ENCODE results near the gene CTSO. TPM values are rescaled to one million over a fixed set of nuclear protein-coding genes. Genes with fewer than 3 reads are reported as not detected.

Gene CTSO
- total RNA-seq, 1 experiment from 2014 or later: 7.3 TPM

- Mint-ChIP-seq H3K9me3 (ENCODE audit: low read depth, unreplicated experiment) (peaks cover 4% of the 10 kb centered on the region), H3K27ac (ENCODE audit: unreplicated experiment) (no peak overlapping the region), H3K4me3 (ENCODE audit: low read depth, unreplicated experiment) (no peak overlapping the region), H3K27me3 (ENCODE audit: unreplicated experiment) (no peaks in the 10 kb centered on the region), H3K4me1 (ENCODE audit: low read depth, unreplicated experiment) (no peaks in the 10 kb centered on the region), H3K36me3 (ENCODE audit: insufficient read depth, unreplicated experiment) (no peaks in the 10 kb centered on the region)
- no TSS peak for BruUV-seq (replicated peaks)
- intact Hi-C loops (cut with micrococcal nuclease; ENCODE audit: unreplicated experiment): no loop called here
- DNase-seq: no peak
- CTCF ChIA-PET: no interaction called here
- TF ChIP-seq CTCF (IDR thresholded peaks at IDR 0.05; ENCODE audit: unreplicated experiment): no peak
These were observed 72.1 kb downstream of the CTSO start for GRCh38 chr4:155881555-155881954.

GRCh38 chr4:155879767-155880166 is 73.9 kb downstream of the CTSO start:
- CTCF ChIA-PET: no interaction called here
- no TSS peak for BruUV-seq (replicated peaks)
- H3K27me3 Mint-ChIP-seq (ENCODE audit: unreplicated experiment): no peaks in the 10 kb centered on the region
- intact Hi-C loops (cut with micrococcal nuclease; ENCODE audit: unreplicated experiment): no loop called here
- DNase-seq: no peak
- peaks cover 4% of the 10 kb centered on the region for H3K9me3 Mint-ChIP-seq (ENCODE audit: low read depth, unreplicated experiment)
- no peaks in the 10 kb centered on the region for H3K36me3 Mint-ChIP-seq (ENCODE audit: insufficient read depth, unreplicated experiment)
- no peak overlapping the region for H3K27ac Mint-ChIP-seq (ENCODE audit: unreplicated experiment)
- TF ChIP-seq CTCF (IDR thresholded peaks at IDR 0.05; ENCODE audit: unreplicated experiment): no peak
- H3K4me3 Mint-ChIP-seq (ENCODE audit: low read depth, unreplicated experiment): no peak overlapping the region
- no peaks in the 10 kb centered on the region for H3K4me1 Mint-ChIP-seq (ENCODE audit: low read depth, unreplicated experiment)

DNA sequence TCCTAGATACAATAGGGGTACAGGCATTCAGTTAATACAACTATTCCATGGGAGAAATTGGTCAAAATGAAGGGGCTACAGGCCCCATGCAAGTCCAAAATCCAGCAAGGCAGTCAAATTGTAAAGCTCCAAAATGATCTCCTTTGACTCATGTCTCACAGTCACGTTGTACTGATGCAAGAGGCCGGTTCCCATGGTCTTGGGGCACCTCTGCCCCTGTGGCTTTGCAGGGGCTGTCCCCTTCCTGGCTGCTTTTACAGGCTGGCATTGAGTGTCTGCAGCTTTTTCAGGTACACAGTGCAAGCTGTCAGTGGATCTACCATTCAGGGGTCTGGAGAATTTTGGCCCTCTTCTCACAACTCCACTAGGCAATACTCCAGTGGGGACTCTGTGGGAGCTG is 75.1 kb downstream of the CTSO start:
- no peaks in the 10 kb centered on the region for H3K27me3 Mint-ChIP-seq (ENCODE audit: unreplicated experiment)
- no peak overlapping the region for H3K4me3 Mint-ChIP-seq (ENCODE audit: low read depth, unreplicated experiment)
- H3K4me1 Mint-ChIP-seq (ENCODE audit: low read depth, unreplicated experiment): no peaks in the 10 kb centered on the region
- H3K36me3 Mint-ChIP-seq (ENCODE audit: insufficient read depth, unreplicated experiment): no peaks in the 10 kb centered on the region
- no peaks in the 10 kb centered on the region for H3K9me3 Mint-ChIP-seq (ENCODE audit: low read depth, unreplicated experiment)
- no peak overlapping the region for H3K27ac Mint-ChIP-seq (ENCODE audit: unreplicated experiment)
- CTCF ChIA-PET: no interaction called here
- DNase-seq: no peak
- intact Hi-C loops (cut with micrococcal nuclease; ENCODE audit: unreplicated experiment): no loop called here
- TF ChIP-seq CTCF (IDR thresholded peaks at IDR 0.05; ENCODE audit: unreplicated experiment): no peak
- BruUV-seq (replicated peaks): no TSS peak

- no peak for TF ChIP-seq CTCF (IDR thresholded peaks at IDR 0.05; ENCODE audit: unreplicated experiment)
- intact Hi-C loops (cut with micrococcal nuclease; ENCODE audit: unreplicated experiment): no loop called here
- Mint-ChIP-seq H3K4me1 (ENCODE audit: low read depth, unreplicated experiment) (no peaks in the 10 kb centered on the region), H3K9me3 (ENCODE audit: low read depth, unreplicated experiment) (no peaks in the 10 kb centered on the region), H3K27me3 (ENCODE audit: unreplicated experiment) (no peaks in the 10 kb centered on the region), H3K36me3 (ENCODE audit: insufficient read depth, unreplicated experiment) (no peaks in the 10 kb centered on the region), H3K27ac (ENCODE audit: unreplicated experiment) (no peak overlapping the region), H3K4me3 (ENCODE audit: low read depth, unreplicated experiment) (no peak overlapping the region)
- DNase-seq: no peak
- CTCF ChIA-PET: no interaction called here
- BruUV-seq (replicated peaks): no TSS peak
These were observed 75.7 kb downstream of the CTSO start for GRCh38 chr4:155877971-155878370.

DNA sequence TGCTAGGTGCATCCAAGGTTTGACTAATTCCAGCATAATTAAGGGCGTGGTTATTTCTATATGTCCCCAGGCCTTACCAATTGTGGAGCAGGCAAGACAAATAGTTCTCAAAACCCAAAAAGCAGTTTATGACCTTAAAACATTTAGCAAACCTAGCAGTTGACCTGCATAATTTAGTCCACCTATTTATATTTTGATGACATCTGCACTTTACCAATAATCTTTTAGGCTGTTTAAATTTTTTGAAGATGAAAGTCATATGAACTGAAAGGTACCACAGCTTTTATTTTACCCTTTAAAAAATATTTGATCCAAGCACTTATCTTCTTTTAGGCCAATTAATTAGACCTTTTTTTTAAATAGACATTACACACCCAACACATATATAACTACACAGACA is 77.8 kb downstream of the CTSO start:
- H3K27ac Mint-ChIP-seq (ENCODE audit: unreplicated experiment): no peak overlapping the region
- H3K9me3 Mint-ChIP-seq (ENCODE audit: low read depth, unreplicated experiment): no peaks in the 10 kb centered on the region
- CTCF ChIA-PET: no interaction called here
- H3K36me3 Mint-ChIP-seq (ENCODE audit: insufficient read depth, unreplicated experiment): no peaks in the 10 kb centered on the region
- H3K27me3 Mint-ChIP-seq (ENCODE audit: unreplicated experiment): no peaks in the 10 kb centered on the region
- intact Hi-C loops (cut with micrococcal nuclease; ENCODE audit: unreplicated experiment): no loop called here
- BruUV-seq (replicated peaks): no TSS peak
- DNase-seq: no peak
- no peak overlapping the region for H3K4me3 Mint-ChIP-seq (ENCODE audit: low read depth, unreplicated experiment)
- TF ChIP-seq CTCF (IDR thresholded peaks at IDR 0.05; ENCODE audit: unreplicated experiment): no peak
- H3K4me1 Mint-ChIP-seq (ENCODE audit: low read depth, unreplicated experiment): no peaks in the 10 kb centered on the region

All from Calu3 (cell line).